Activated CD4-positive, alpha-beta T cell treated with anti-CD3 and anti-CD28 coated beads, Interleukin-2, amount 10 ng/mL, durations not matched to agents 7 days and 5 days (primary cell): ENCODE results near the gene ETS1. TPM values are rescaled to one million over a fixed set of nuclear protein-coding genes. Genes with fewer than 3 reads are reported as not detected.
A peak's percentile ranks its signal among the peaks of the same experiment; 100 is the strongest.

ENCODE experiments used
- CTCF ChIA-PET: fragments of 350-600 bp; sonication (Branson Sonifier 250); formaldehyde crosslinking; loops from one replicate; lab custom pipeline; 2021; ENCODE audit warnings: antibody characterized with exemption; lab: Charles Lee
- POLR2A ChIA-PET: fragments of 350-600 bp; sonication (Branson Sonifier 250); formaldehyde crosslinking; loops from one replicate; lab custom pipeline; 2021; ENCODE audit warnings: antibody characterized with exemption; lab: Charles Lee
- DNase-seq: peaks from one replicate; pipeline ENCODE4 v3.0.0-alpha.2; 2020
- H3K27ac Mint-ChIP-seq: one replicate; pipeline ENCODE4 v1.8.0; 2021; ENCODE audit warnings: mild to moderate bottlenecking, moderate library complexity, mixed read lengths
- H3K27me3 Mint-ChIP-seq: one replicate; pipeline ENCODE4 v1.8.0; 2021; ENCODE audit warnings: mixed read lengths
- H3K36me3 Mint-ChIP-seq: one replicate; pipeline ENCODE4 v1.8.0; 2021; ENCODE audit warnings: low read depth, mixed read lengths
- H3K4me1 Mint-ChIP-seq: one replicate; pipeline ENCODE4 v1.8.0; 2021; ENCODE audit warnings: mixed read lengths
- H3K4me3 Mint-ChIP-seq: one replicate; pipeline ENCODE4 v1.8.0; 2021; ENCODE audit warnings: mild to moderate bottlenecking, moderate library complexity, mixed read lengths
- H3K9me3 Mint-ChIP-seq: one replicate; pipeline ENCODE4 v1.8.0; 2021; ENCODE audit warnings: mixed read lengths
- total RNA-seq, 2 experiments: library from RNA; stranded (reverse); gene quantifications; one replicate each; pipeline ENCODE4 v1.2.3, GENCODE V29; 2021

The ETS1 gene
- total RNA-seq, 2 experiments from 2014 or later: 580 to 648 TPM

- H3K9me3 Mint-ChIP-seq: peaks cover 7% of the 10 kb centered on the region
- peaks cover 4% of the 10 kb centered on the region for H3K27me3 Mint-ChIP-seq
- H3K4me1 Mint-ChIP-seq: peaks cover 4% of the 10 kb centered on the region
- CTCF ChIA-PET: interaction anchor here (1.1 to 2.7 kb wide), 3 partner anchors 10 to 93 kb away, joined by 3 to 11 read pairs (median 4); no protein-coding TSS in a partner anchor
- no peak overlapping the region for H3K27ac Mint-ChIP-seq
- H3K4me3 Mint-ChIP-seq: no peak overlapping the region
- peaks cover 7% of the 10 kb centered on the region for H3K36me3 Mint-ChIP-seq
- DNase-seq: no peak
- POLR2A ChIA-PET: no interaction called here
These were observed 50.9 kb downstream of the ETS1 start for GRCh38 chr11:128536506-128536905.

DNA sequence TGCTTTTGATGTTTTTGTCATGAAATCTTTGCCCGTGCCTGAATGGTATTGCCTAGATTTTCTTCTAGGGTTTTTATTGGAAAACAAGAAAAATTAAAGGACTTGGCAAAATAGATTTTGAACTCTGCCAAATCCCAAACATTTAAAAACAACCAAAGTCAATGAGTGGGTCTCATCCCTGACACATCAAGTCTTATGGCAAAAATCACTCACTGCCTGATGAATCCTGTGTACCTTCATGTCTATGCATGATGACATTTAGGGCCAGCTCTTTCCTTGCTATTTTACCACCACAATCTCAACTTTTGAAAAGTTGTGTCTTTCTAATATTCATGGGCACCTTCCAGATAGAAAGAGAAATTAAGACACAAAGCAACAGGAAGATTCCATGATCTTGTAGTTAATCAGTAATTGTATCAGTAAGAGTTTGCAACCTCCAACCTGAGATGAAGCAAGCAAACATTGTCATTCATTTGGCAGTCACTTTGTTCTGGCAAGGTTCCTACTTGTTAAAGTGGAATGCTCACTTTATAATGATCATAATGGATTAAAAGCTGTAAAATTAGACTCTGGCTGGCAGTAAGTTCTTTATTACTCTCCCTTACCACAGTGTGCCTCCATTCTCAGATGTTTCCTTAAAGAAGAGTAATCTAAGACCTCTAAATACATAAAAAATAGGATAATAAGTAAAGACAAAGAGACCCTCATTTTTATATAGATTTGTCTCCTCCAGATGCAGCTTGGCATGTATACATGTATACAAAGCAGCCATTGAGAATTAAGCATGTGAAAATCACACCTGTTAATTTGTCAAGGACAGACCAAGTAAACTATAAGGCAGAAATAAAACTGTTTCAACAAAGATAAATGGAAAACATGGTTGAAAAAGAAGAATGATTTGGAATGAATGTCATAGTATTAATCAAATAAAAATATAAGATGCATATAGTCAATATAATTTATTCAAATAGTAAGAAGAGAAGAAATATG, 51.6 kb downstream of the ETS1 start:
- no peak for DNase-seq
- ChIA-PET POLR2A (no interaction called here), CTCF (interaction anchor here (1.3 to 2.7 kb wide), 3 partner anchors 9 to 94 kb away, joined by 3 to 11 read pairs (median 3); no protein-coding TSS in a partner anchor)
- no peak overlapping the region for H3K4me3 Mint-ChIP-seq
- peaks cover 4% of the 10 kb centered on the region for H3K4me1 Mint-ChIP-seq
- H3K9me3 Mint-ChIP-seq: peaks cover 7% of the 10 kb centered on the region
- H3K36me3 Mint-ChIP-seq: peaks cover 7% of the 10 kb centered on the region
- H3K27ac Mint-ChIP-seq: no peak overlapping the region
- H3K27me3 Mint-ChIP-seq: peaks cover 4% of the 10 kb centered on the region

- Mint-ChIP-seq H3K4me3 (no peak overlapping the region), H3K27ac (no peak overlapping the region), H3K27me3 (peaks cover 4% of the 10 kb centered on the region), H3K9me3 (peaks cover 7% of the 10 kb centered on the region), H3K36me3 (peaks cover 12% of the 10 kb centered on the region), H3K4me1 (peaks cover 18% of the 10 kb centered on the region)
- POLR2A ChIA-PET: no interaction called here
- CTCF ChIA-PET: interaction anchor here (1.0 to 1.4 kb wide), 2 partner anchors 11 to 13 kb away, joined by 3 to 4 read pairs; no protein-coding TSS in a partner anchor
- DNase-seq: no peak
These were observed 53.9 kb downstream of the ETS1 start for GRCh38 chr11:128533472-128533871.

DNA sequence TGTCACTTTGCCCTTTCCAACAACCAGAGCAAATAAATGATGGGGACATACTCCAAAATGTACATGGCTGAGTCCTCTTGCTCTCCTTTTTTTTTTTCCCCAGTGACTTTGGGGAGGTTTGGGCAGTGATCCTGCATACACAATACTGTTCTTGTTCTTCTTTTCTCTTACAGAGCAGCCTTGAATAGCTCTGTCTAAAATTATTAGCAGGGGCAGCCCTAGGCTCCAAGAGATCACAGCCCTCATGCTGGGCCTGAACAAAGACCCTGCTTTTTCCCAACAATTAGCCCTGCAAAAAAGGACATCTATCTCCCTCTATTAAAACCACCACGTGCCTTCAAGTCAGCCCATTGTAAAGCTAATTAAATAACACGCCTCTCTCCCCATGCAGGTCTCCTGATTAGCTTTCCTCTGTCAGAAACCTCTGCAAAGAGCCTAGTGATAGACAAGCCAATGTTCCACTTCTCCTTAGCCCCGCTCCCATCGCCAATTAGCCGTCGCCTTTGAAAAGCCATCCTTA, 54.7 kb downstream of the ETS1 start:
- no peak for DNase-seq
- no peak overlapping the region for H3K27ac Mint-ChIP-seq
- ChIA-PET POLR2A (no interaction called here), CTCF (interaction anchor here (0.6 to 1.3 kb wide), 9 partner anchors 9 to 321 kb away, joined by 3 to 7 read pairs (median 3); no protein-coding TSS in a partner anchor)
- H3K9me3 Mint-ChIP-seq: peaks cover 7% of the 10 kb centered on the region
- no peak overlapping the region for H3K4me3 Mint-ChIP-seq
- H3K4me1 Mint-ChIP-seq: peaks cover 26% of the 10 kb centered on the region
- H3K27me3 Mint-ChIP-seq: peaks cover 4% of the 10 kb centered on the region
- H3K36me3 Mint-ChIP-seq: peaks cover 14% of the 10 kb centered on the region

DNA sequence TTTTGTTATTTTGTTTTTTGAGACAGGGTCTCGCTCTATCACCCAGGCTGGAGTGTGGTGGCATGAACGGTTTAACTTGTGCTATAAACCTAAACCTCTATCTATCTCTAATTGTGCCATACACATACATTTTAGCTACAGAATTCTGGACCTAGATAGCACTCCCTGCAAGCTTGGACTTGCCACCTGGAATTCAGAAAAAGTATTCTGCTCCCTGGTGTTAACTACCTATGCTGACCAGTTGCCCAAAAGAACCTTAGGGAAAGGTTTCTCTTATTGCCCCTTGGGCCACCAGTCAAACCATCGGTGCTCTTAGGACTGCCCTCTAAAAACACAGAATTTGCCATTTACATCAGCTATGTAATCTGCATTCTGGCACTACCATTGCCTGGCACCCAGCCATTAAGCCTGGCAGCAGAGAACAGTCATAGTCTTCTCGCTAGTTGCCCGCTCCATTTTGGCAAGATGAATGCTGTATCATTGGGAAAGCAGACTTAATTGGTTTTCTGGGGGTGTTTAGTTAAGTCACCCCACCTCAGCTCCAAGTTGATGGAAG, 55.3 kb downstream of the ETS1 start:
- DNase-seq: no peak
- peaks cover 7% of the 10 kb centered on the region for H3K9me3 Mint-ChIP-seq
- peaks cover 32% of the 10 kb centered on the region for H3K4me1 Mint-ChIP-seq
- peaks cover 4% of the 10 kb centered on the region for H3K27me3 Mint-ChIP-seq
- no peak overlapping the region for H3K27ac Mint-ChIP-seq
- H3K36me3 Mint-ChIP-seq: peaks cover 14% of the 10 kb centered on the region
- CTCF ChIA-PET: interaction anchor here (0.6 to 2.8 kb wide), 10 partner anchors 9 to 320 kb away, joined by 3 to 11 read pairs (median 3); no protein-coding TSS in a partner anchor
- H3K4me3 Mint-ChIP-seq: no peak overlapping the region
- POLR2A ChIA-PET: no interaction called here

GRCh38 chr11:128531588-128531987, 55.8 kb downstream of the ETS1 start:
- CTCF ChIA-PET: interaction anchor here (1.1 to 2.8 kb wide), 4 partner anchors 11 to 99 kb away, joined by 3 to 11 read pairs (median 6); no protein-coding TSS in a partner anchor
- peaks cover 37% of the 10 kb centered on the region for H3K4me1 Mint-ChIP-seq
- H3K4me3 Mint-ChIP-seq: no peak overlapping the region
- no peak for DNase-seq
- H3K27ac Mint-ChIP-seq: no peak overlapping the region
- H3K9me3 Mint-ChIP-seq: peaks cover 7% of the 10 kb centered on the region
- H3K36me3 Mint-ChIP-seq: peaks cover 14% of the 10 kb centered on the region
- peaks cover 4% of the 10 kb centered on the region for H3K27me3 Mint-ChIP-seq
- POLR2A ChIA-PET: no interaction called here

- Mint-ChIP-seq H3K4me1 (peaks cover 49% of the 10 kb centered on the region), H3K27me3 (no peaks in the 10 kb centered on the region), H3K4me3 (no peak overlapping the region), H3K9me3 (peaks cover 6% of the 10 kb centered on the region), H3K27ac (no peak overlapping the region), H3K36me3 (peaks cover 14% of the 10 kb centered on the region)
- POLR2A ChIA-PET: interaction anchor here (0.9 kb wide), 1 partner anchor 17 kb away, joined by 7 read pairs; no protein-coding TSS in a partner anchor
- no peak for DNase-seq
- CTCF ChIA-PET: interaction anchor here (1.0 to 2.8 kb wide), 6 partner anchors 12 to 226 kb away, joined by 3 to 11 read pairs (median 4); no protein-coding TSS in a partner anchor
These were observed 57.0 kb downstream of the ETS1 start for GRCh38 chr11:128530118-128531074.

DNA sequence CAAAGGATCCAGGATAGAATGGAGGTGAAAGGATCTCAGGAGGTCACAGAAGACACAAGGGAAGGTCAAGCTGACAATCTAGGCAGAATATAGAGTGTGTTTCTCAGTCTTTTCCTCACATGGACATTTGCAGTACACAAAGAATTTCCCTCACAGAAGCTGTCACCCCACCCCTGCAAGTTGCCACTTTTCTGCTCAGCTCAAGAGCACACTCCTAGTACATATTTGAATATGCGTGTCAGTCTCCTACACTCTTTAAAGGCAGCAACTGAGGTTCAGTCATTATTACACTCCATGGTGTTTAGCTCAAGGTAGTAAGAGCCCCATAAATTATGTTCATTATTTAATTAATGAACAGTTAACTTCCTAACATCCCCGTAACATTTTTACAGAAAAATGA, 59.1 kb downstream of the ETS1 start:
- peaks cover 7% of the 10 kb centered on the region for H3K36me3 Mint-ChIP-seq

GRCh38 chr11:128527046-128527445, 60.3 kb downstream of the ETS1 start:
- Mint-ChIP-seq H3K27ac (peak overlapping the region; percentile 93), H3K36me3 (peaks cover 7% of the 10 kb centered on the region), H3K9me3 (no peaks in the 10 kb centered on the region), H3K27me3 (no peaks in the 10 kb centered on the region), H3K4me1 (peaks cover 67% of the 10 kb centered on the region), H3K4me3 (no peak overlapping the region)
- no peak for DNase-seq
- CTCF ChIA-PET: interaction anchor here (0.8 to 3.1 kb wide), 5 partner anchors 9 to 23 kb away, joined by 3 to 11 read pairs (median 4); no protein-coding TSS in a partner anchor
- POLR2A ChIA-PET: no interaction called here

More for the DNA sequence above, 59.1 kb downstream of the ETS1 start:
- CTCF ChIA-PET: interaction anchor here (0.9 to 2.0 kb wide), 3 partner anchors 12 to 18 kb away, joined by 3 to 4 read pairs (median 3); no protein-coding TSS in a partner anchor
- Mint-ChIP-seq H3K27ac (peak overlapping the region; percentile 57), H3K4me1 (peaks cover 65% of the 10 kb centered on the region), H3K4me3 (no peak overlapping the region), H3K27me3 (no peaks in the 10 kb centered on the region), H3K9me3 (no peaks in the 10 kb centered on the region)
- POLR2A ChIA-PET: interaction anchor here (0.6 kb wide), 1 partner anchor 33 kb away, joined by 3 read pairs; no protein-coding TSS in a partner anchor
- DNase-seq: no peak

GRCh38 chr11:128525411-128526243, 61.7 kb downstream of the ETS1 start:
- peak overlapping the region; percentile 51 for H3K4me3 Mint-ChIP-seq
- no peaks in the 10 kb centered on the region for H3K9me3 Mint-ChIP-seq
- peak overlapping the region; percentile 93 for H3K27ac Mint-ChIP-seq
- no peaks in the 10 kb centered on the region for H3K27me3 Mint-ChIP-seq
- peaks cover 67% of the 10 kb centered on the region for H3K4me1 Mint-ChIP-seq
- ChIA-PET CTCF (interaction anchor here (0.6 to 3.1 kb wide), 13 partner anchors 8 to 96 kb away, joined by 3 to 11 read pairs (median 3); no protein-coding TSS in a partner anchor), POLR2A (interaction anchor here (0.6 to 1.6 kb wide), 14 partner anchors 9 to 251 kb away, joined by 3 to 9 read pairs (median 3); no protein-coding TSS in a partner anchor)
- H3K36me3 Mint-ChIP-seq: peaks cover 18% of the 10 kb centered on the region
- DNase-seq: peak; percentile 61
